DMS79 (cell line): ENCODE results near the gene C3orf20.

Source experiments
- DNase-seq: peaks from one replicate; lab custom pipeline; 2025; lab: John Stamatoyannopoulos, UW

The C3orf20 gene

DNA sequence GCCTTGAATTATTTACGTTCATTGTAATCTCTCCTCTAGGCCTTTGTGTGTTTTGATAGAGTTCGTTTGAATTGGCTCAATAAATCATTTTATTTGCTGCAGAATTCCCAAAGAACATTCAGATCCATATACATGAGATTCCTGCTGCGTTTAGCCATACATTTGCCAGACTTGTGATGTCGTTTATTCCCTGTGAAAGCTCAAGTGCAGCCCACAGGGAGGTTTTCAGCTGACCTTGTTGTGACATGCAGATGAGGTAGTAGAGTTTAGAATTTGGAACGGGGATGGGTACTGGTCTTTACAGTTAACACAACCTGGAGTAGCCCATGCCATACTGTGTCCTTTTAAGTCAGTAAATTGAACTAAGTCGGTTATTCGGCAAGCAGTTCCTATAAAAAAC, at the start of gene C3orf20:
Gene C3orf20 (plus strand): TSS at position 301 of the 400 bp plus-strand sequence. CDS start 7,573 bp downstream, outside the sequence.
- DNase-seq, result no peak

DNA sequence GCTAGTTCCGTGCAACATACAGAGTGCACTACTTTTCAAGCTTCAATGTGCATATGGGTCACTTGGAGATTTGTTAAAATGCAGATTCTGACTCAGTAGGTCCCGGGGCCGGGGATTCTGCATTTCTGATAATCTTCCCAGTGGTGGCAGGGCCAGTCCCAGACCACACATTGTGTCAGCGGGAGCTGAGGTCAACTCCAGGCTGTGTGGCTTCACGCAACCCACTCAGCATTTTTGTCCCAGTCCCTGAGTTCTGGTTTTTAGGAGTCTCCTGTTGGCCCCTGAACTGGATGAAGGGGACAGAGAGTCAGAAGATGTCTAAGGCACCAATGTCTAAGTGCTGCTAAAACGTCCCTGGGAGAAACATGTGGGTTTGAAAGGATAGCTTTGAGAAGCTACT, 49.5 kb upstream of the C3orf20 start:
- DNase-seq, result no peak

DNA sequence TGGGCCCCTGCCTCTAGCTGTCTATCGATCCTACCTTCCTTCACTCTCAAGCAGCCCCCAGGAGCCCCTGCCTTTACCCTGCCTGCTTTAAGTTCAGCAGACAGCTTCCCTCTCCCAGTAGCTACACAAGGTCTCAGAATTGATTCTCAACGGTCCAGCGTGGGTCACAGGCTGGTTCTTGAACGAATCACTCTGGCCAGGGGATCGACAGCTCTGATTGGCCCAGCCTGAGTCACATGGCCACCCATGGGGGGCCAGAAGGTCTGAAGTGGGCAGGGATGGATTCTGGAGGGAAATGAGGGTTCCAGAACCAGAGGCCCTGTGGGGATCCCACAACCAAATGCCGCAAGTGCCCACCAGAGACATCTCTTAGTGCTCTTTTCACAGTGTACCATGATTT, 47.1 kb upstream of the C3orf20 start:
- no peak for DNase-seq

DNA sequence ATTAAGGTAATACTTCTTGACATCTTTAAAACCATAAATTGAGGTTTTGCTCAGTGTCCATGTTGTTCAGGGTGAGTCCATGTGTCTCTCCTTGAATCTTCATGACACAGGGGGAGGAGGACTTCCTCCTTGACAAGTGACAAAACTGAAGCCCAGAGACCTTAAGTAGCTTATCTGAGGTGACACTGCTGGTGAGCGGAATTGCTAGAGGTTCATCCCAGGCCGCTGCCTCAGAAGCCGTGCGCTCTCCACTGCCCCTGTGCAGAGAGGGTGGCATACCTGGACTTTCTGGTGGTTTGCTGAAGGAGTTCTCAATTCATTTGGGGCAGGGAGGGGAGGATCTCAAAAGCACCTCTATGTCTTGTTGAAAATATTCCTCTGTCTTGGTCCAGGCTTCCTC, 46.5 kb upstream of the C3orf20 start:
- DNase-seq, result no peak

DNA sequence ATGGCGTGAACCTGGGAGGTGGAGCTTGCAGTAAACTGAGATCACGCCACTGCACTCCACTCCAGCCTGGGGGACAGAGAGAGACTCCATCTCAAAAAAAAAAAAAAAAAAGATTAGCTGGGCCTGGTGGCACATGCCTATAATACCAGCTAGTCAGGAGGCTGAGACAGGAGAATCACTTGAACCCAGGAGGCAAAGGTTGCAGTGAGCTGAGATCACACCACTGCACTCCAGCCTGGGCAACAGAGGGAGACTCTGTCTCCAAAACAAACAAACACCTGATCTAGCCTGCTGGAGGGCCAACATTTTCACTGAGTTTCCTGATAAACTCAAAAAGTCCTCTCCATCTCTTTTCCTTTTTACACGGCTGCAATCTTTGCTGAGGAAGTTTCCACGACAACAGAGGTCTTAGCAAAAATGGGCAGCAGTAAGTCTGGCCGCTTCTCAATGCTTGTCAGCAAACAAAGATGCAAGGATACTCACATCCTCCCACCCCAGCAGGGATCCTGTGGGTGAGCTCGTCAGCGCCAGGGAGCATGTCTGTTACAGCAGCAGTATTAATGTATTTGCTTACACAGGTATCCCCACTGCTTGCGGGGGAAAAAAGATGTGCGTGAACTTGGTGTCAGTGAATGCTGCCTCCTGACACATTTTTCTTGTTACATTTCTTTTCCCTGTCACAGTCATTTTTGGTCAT, 44.4 kb upstream of the C3orf20 start:
- DNase-seq, result no peak

DNA sequence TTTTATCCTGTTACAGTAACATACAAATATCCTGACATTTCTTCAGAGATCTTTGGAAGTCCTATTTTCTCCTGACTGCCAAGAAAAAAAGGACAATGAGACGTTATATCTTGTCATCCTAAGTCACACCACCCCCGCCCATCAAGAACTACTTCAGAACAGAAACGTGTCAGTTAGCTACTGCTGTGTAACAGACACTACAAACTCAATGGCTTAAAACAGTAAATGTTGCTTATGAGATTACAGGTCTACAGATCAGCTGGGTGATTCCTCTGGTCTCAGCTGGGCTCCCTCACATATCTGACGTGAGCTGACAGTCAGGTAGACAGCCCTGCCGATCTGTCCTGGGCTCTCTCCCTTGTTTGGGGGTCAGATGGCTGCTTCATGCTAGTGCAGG, 43.8 kb upstream of the C3orf20 start:
- no peak for DNase-seq

DNA sequence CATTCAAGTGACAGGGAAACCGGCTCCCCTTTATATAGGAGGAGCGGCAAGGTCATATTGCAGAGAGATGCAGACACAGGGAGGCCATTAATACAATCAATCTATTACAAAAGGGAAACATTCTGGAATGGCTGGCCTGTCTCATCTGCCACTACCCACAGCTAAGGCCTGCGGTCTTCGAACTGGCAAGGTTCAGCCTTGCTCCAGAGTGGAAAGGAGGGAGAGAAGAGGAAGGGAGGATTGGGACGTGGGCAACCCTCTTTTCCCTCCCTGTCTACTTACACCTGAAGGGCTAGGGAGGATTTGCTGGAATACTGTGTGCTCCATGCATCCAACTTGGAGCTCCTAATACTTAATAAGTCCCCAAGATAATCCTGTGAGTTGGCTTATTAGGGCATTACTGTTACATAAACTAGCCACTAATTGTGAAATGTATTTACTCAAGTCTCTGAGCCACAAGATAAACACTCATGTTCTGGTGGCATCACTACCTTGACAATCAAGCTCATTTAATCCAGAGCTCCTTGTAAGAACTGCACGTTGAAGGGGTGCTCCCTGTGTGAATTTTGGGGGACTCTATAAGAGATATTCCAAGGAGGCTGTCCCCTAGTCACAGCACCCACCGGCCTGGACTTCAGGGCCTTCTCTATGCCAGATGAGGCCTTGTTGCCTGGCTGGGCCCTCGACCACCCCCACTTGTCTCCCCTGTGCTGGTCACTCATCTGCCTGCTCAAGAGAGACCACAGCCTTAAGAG, 43.1 kb upstream of the C3orf20 start:
- DNase-seq, result no peak

DNA sequence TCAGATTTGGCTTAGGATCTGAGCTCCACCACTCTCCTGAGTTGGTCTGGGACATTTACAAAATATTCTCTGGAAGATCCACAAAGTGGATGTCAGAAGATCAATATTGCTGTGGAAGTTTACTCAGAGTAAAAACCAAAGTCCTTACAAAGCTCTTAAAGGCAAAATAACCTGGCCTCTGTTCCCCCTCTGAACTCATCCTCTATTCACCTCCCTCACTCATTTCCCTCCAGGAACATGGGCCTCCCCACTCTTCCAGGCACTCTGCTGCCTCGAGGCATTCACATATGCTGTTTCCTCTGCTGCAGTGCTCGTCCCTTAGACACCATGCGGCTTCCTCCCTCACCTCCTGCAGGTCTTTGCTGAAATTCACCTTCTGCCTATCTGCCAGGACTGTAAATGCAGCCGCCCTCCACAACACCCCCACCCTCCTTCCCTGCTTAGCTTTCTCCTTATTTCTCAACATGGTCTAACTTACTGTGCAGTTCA, 42.5 kb upstream of the C3orf20 start:
- DNase-seq, result no peak

DNA sequence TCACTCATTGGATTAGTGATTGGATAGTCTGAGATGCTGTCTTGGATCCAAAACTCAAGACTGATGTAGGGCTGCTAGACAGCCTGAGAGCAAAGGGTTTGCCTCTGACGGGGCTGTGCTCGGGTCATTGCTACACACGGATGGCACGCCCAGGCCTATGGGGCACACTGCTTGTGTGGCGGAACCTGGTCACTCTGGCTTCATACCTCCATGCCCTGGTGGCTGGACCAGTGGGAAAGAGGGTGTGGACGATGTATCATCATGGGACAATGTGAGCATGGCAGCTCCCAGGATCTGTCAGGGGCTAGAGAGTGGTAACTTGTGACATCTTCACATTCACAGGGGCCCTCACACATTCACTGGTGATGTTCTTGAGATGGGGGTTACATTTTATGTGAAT, 41.5 kb upstream of the C3orf20 start:
- DNase-seq, result no peak

DNA sequence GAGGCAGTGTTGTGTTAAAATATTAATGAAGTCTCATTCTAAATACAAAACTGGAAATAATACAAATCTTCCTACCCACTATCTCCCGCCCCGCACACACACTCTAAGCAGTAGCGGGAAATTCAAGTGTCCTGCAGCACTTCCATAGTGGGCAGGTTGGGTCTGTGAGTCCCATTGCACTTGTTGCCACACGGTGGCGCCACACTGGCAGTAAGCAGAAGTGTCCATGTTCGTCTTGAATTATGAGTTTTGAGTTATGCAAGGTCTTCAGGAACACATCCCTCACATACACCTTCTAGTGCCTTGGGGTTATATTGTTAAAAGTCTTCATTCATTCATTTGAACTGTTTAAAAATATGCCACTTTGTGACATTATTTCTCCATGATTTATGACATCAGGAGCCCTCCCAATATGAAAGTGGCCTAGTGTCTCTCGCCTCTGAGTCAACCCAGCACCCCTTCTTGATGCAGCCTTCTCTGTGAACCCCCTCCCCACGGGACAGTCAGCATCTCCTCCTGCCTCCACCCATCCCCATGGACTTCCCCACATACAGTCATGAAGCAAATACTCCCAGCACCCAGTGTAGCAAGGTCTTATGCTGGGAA, 41.0 kb upstream of the C3orf20 start:
- no peak for DNase-seq

DNA sequence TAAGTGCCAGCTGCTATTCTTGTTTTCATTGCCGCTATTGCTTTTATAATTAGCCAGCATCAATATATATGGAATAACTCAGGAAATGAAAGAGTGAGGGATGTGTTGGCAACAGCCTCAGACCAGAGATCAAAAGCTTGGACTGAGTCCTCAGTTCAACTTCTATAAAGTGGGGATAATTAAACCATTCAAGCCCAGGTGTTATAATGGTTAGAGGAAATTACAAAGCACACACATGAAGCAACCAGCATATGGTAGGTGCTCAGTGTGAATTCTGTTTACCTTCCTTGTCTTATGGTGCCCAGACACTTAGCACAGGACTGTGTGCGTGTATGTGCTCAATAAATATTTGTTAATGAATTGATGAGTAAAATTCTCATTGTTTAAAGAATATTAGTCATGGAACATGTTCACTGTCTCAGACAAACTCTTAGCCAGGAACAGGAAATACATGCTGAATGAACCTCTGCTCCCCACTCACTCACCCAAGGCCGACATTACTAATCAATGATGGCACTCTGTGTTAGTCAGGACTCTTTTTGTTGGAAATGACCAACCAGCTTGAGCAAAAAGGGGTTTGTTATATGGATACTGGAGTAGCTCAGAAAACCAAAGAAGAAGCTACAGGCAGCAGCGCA, 40.1 kb upstream of the C3orf20 start:
- no peak for DNase-seq

DNA sequence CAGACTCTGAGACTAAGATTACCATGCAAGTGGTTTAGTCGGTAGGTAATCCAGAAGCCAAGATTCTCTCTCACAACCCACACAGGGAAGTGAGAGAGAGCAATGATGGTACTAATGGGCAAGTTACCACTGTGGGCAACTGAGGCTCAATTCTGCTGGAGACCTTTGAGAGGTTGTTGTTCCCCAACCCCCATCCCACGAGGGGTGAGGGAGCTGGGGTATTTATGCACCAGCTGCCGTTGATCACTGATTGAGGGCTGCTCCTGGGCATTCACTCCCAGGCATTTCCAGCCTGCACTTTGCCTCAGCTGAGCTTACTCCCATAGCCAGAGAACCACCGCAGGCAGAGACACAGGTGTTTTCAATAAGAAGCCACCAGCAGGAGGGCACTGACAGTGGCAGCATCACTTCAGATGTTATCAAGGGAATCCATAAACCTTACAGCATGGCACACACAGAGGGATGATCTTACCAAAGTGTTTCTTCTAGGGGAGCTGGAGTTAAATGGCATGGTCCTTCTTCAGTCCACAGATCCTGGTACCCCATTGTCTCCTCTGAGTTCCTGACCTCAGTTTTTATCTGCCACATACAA, 38.3 kb upstream of the C3orf20 start:
- DNase-seq, result no peak

DNA sequence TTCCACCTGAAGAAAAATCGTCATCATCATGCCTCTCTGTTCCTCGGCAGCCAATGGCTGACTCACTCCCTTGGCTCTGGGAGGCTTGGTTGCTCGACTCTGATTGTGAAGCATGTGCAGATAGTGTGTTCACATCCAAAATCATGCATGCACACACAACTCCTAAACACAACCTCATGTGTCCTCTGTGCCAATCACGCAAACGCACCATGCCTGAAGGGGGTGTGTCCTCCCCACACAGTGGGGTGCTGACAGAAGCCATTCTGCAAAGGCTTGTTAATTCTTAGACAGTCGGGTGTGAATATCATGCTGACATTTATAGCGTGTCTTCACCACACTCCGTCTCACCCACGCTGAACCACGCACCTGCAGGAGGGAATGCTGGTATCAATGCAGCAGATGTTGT, 34.8 kb upstream of the C3orf20 start:
- DNase-seq, result no peak

DNA sequence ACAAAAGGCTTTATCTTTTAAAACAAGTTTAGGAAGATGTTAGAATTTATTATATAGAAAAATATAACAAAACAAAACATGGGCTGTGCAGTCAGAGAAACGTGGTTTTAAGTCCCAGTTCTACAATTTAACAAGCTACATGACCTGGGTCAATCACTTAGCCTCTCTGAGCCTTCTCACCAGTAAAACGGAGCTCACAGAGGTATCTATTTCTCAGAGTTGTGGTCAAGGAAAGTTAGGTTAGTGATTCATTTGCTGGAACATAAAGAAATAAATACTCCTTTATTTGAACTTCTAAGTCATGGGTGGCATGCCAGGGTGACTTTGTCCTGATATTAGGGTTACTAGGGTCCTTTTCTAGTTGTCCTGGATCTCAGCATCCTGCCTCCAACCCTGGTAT, 34.2 kb upstream of the C3orf20 start:
- DNase-seq, result no peak

DNA sequence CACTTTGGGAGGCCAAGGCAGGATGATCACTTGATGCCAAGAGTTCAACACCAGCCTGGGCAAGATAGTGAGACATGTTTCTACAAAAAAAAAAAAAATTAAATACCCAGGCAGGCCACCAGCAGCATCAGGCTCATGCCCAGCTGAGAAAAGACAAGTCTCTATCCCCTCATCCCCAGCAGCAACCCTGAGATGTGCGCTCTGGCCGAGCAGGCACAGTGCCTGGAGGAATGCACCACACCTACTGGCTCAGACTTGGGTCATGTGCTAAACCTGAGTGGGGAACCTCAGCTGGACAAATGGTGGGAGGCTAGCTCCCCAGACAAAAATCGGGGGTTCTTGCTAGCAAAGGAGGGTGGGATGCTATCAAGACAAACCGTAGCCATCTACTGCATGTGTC, 33.6 kb upstream of the C3orf20 start:
- no peak for DNase-seq

DNA sequence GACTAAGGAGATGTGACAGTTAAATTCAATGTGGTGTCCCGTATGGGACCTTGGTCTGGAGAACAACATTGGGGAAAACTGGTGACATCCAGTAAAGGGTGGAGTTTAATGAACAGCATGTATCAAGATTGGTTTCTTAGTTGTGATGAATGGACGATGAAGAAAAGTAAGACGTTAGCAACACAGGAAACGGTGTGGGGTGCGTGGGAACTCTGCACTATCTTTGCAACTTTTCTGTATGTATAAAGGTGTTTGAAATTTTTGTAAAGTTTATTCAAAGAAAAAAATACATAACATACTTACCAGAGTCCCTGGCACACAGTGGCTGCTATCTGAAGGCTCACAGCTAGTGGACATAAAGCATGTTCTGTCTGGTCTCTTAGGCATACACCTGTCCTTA, 29.5 kb upstream of the C3orf20 start:
- no peak for DNase-seq

DNA sequence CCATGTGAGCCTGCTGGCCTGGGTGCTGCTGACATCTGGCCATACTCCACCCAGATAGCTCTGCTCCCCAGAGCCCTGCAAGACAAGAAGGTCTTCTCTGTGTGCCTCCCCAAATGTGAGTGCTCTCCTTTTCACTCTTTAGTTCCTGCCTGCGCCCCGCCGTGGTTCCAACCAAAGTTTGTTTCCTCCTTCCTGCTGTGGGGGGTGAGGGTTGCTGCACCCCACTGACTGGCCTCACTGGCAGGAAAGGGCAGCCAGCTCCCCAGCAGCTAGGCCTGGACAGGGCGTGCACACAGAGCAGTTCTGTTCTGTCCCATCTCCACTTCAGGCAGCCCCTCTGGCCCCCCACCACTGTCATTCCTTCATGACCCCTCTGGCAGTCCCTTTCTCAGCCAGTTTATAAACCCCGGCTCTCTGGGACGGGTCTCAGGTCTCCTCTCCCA, 28.8 kb upstream of the C3orf20 start:
- no peak for DNase-seq

DNA sequence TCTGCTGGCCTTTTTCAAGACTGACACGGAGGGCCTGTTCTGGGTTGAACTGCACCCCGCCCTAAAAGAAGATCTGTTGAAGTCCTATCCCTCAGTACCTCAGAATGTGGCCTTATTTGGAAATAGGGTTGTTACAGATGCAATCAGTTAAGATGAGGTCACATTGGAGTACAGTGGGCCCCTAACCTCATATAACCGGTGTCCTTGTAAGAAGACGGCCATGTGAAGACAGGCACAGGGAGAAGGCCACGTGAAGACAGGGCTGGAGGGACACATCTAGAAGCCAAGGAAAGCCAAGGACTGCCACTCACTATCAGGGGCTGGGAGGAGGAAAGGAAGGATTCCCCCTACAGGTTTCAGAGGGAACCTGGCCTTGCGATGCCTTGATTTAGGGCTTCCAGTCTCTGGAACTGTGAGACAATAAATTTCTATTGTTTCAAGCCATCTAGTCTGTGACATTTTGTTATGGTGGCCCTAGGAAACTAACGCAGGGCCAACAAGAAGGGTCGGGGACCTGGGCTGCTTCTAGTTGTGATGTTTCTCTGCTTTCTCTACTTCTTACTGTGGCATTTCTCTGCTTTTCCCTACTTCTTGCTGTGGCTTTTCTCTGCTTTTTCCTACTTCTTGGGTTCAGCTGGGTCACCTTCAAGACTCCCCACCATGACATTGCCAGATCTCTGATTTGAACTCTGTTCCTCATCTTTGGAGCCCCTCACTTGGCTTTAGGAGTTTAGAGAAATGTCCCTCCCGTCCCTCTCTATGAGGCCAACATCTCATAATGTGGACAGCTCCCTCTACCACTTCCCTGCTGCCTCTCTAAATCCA, 28.1 kb upstream of the C3orf20 start:
- DNase-seq, result no peak

DNA sequence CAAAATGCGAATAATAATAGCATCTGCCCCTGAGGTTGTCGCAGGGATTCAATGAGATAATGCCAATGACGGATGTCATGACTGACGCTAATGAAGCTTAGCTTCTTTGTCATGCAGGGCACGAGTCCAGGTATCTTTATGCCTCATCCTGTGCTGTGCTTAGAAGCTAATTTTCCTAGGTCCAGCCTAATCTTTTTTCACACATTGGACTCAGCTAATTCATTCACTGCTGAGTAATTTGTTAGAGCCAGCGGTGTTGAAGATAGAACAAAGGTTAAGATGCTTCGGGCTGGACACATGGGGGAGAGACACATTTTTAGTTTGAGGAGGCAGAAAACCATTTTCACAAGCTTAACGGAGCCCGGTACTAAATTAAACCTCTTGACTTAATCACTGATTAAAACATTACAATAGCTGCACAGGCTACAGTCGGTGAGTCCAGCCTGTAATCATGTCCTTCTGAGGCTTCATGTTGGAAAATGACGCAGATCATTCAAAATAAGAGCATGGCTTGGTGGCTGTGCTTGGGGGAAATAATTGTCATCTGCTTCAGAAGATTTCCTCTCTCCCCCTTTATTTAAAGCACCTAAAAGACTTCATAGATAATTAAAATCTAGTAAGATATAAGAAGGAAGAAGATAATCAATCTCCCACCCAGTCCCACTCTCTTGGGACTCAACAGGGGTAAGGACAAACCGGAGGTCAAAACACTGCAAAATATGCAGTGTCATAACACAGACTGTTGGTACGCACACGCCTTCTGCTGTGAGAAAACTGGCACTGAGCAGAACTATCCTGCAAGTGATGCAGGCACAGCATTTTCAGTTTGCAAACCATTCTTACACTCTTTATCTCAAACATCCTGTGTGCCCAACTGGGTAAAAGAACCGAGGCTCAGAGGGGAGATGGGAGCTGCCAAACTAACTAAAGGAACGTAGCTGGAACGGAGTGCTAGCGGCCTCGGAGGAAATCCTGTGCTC, 26.7 kb upstream of the C3orf20 start:
- no peak for DNase-seq

DNA sequence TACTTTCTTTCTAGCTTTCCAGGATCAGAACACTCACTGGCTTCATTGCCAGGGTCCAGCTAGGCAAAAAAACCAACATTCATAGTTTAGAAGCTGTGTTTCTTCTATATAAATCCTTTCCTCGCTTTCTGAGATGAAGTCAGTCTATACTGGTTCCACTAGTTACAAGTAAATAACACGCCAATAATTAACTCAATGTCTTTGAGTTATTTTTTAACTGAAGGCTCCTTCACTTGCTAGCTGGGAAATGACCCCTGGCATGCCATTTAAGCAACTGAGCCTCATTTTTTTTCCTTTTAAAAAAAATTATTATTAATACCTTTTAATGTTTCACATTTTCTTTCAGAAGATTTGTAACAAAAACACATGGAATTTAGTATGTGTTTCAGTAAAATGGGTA, 25.5 kb upstream of the C3orf20 start:
- DNase-seq, result no peak
